Body of pancreas (tissue), 4 donors: ENCODE data around the gene PRKRIP1. TPM values are rescaled to one million over a fixed set of nuclear protein-coding genes. Genes with fewer than 3 reads are reported as not detected.
"Not testable (repeated sequence)": the region's sequence is repeated elsewhere in the genome, so short reads cannot be mapped to it uniquely, and the experiment has no call there.

ENCODE experiments used
- ATAC-seq: fragments of 150-250 bp; one replicate; pipeline ENCODE4 v1.9.1; 2016
- DNase-seq, 4 donors: peaks; one replicate each; pipeline ENCODE4 v3.0.0-alpha.2; 2019
- H3K27ac ChIP-seq, 4 donors: fragments of 200-600 bp; sonication (generic); 1 replicate in 3 of 4; 2 replicates in 1 of 4; pipeline versions ENCODE4 v1.5.1 to v1.6.1; 2016 to 2019; ENCODE audit warnings: mild to moderate bottlenecking in 1 of 4, mixed read lengths in 1 of 4, moderate library complexity in 1 of 4
- H3K27me3 ChIP-seq, 2 donors: fragments of 200-600 bp; sonication (generic); one replicate each; pipeline ENCODE4 v1.6.0; 2016; ENCODE audit warnings: mild to moderate bottlenecking in 1 of 2
- H3K36me3 ChIP-seq, 2 donors: fragments of 200-600 bp; sonication (generic); replicated peaks in 1 of 2; 2 replicates each; pipeline ENCODE4 v1.5.1; 2016; ENCODE audit warnings: low read depth in 2 of 2; ENCODE audit not compliant: insufficient read depth in 1 of 2
- H3K4me1 ChIP-seq: fragments of 200-600 bp; sonication (generic); one replicate; pipeline ENCODE4 v1.6.0; 2016
- H3K4me3 ChIP-seq, 2 donors: fragments of 200-600 bp; sonication (generic); 1 replicate in 1 of 2; 2 replicates in 1 of 2; pipeline ENCODE4 v1.5.1; 2016 to 2019
- H3K9me3 ChIP-seq, 3 donors: fragments of 200-600 bp; sonication (generic); 1 replicate in 2 of 3; 2 replicates in 1 of 3; pipeline ENCODE4 v1.5.1; 2016
- CTCF ChIP-seq, 7 experiments: fragments of 450-650 bp in 4 of 7; fragments of 200-600 bp in 3 of 7; sonication (generic) in 3 of 7; IDR thresholded peaks; one replicate each; pipeline ENCODE4 v1.5.1; 2016 to 2019; ENCODE audit warnings: antibody characterized with exemption in 7 of 7
- POLR2A ChIP-seq, 3 donors: fragments of 450-650 bp; IDR thresholded peaks; one replicate each; pipeline ENCODE4 v1.6.1; 2016; ENCODE audit warnings: antibody characterized with exemption in 3 of 3, mild to moderate bottlenecking in 2 of 3
- WGBS, 2 donors: methylation state at CpG; one replicate each; pipeline ENCODE4 v1.1.5; 2017; 5-methylcytosine and 5-hydroxymethylcytosine counted together
- intact Hi-C: fragments of 100-400 bp; cut with DNase I; formaldehyde crosslinking; loops from one replicate; pipeline ENCODE4 v1.15.1; 2023
- total RNA-seq, 2 donors: library from RNA; depleted of rRNA; stranded (reverse); fragments of >200 nt; gene quantifications; one replicate each; pipeline ENCODE4 v1.1.0, GENCODE V29; 2016

Gene PRKRIP1
- total RNA-seq, 2 donors from 2014 or later: 25.2 to 40.2 TPM

DNA sequence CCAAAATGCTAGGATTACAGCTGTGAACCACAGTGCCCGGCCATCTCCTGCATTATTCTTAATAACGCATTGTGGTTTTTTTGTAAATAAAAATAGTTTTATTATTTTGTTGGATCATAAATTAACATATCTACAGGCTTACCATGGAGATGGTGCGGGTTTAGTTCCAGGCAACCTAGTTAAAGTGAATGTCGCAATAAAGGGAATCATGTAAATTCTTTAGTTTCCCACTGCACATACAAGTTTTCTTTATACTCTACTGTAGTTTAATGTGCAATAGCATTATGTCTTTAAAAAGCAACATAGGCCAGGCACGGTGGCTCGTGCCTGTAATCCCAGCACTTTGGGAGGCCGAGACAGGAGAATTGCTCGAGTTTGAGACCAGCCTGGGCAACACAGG is 2.4 kb downstream of the PRKRIP1 start:
- TF ChIP-seq CTCF (IDR thresholded peaks at IDR 0.05) (no peak), POLR2A (IDR thresholded peaks at IDR 0.05) (no peak)
- intact Hi-C loops: no loop called here
- 89 to 90% methylated on average over 8 of the region's 8 CpGs for WGBS, 2 donors
- no peaks in the 10 kb centered on the region for H3K27me3 ChIP-seq
- DNase-seq: no peak
- peaks cover 0 to 8% of the 10 kb centered on the region in 2 donors for H3K36me3 ChIP-seq
- H3K4me3 ChIP-seq: no peak overlapping the region
- no peaks in the 10 kb centered on the region for H3K9me3 ChIP-seq
- peaks cover 17% of the 10 kb centered on the region for H3K4me1 ChIP-seq
- ATAC-seq: no peak
- H3K27ac ChIP-seq: no peak overlapping the region

DNA sequence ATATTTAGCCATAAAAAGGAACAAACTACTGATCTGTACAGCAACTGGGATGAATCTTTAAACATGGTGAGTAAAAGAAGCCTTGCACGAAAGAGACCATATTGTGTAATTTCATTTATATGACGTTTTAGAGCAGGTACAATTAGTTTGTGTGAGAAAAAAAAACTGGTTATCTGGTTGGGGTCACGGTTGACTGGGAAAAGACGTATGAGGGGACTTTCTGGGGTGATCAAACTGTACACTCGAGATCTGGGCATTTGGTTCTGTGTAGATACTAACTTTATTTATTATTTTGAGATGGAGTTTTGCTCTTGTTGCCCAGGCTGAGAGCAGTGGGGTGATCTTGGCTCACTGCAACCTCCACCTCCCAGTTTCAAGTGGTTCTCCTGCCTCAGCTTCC is 4.2 kb downstream of the PRKRIP1 start:
- TF ChIP-seq POLR2A (IDR thresholded peaks at IDR 0.05) (no peak), CTCF (IDR thresholded peaks at IDR 0.05) (no peak)
- no peaks in the 10 kb centered on the region for H3K27me3 ChIP-seq
- H3K9me3 ChIP-seq: no peaks in the 10 kb centered on the region
- no peak for DNase-seq
- intact Hi-C loops: no loop called here
- no peak overlapping the region for H3K27ac ChIP-seq
- H3K4me3 ChIP-seq: no peak overlapping the region
- WGBS, 2 donors: 85 to 88% methylated on average over 5 of the region's 5 CpGs
- H3K36me3 ChIP-seq: peaks cover 4 to 8% of the 10 kb centered on the region in 2 donors
- ATAC-seq: no peak
- H3K4me1 ChIP-seq: peaks cover 14% of the 10 kb centered on the region

DNA sequence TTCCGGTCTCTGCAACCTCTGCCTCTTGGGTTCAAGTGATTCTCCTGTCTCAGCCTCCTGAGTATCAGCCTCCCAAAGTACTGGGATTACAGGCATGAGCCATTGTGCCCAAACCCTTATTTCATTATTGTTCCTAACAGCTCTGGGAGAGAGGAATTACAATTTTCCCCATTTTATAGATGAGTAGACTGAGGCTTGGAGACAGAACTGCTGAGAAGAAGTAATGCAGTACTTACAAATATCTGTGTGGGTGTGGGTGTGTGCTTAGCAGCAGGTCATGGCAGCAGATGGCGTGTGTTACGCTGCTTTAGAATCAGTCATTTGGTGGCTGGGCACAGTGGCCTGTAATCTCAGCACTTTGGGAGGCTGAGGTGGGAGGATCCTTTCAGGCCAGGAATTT is 7.4 kb downstream of the PRKRIP1 start:
- Histone ChIP-seq H3K9me3 (no peaks in the 10 kb centered on the region), H3K27ac (no peak overlapping the region), H3K4me3 (no peak overlapping the region), H3K4me1 (no peaks in the 10 kb centered on the region), H3K27me3 (no peaks in the 10 kb centered on the region), H3K36me3 (peaks cover 4 to 12% of the 10 kb centered on the region in 2 donors)
- 93 to 94% methylated on average over 3 of the region's 3 CpGs for WGBS, 2 donors
- ATAC-seq (no peak), DNase-seq (no peak)
- intact Hi-C loops: no loop called here
- TF ChIP-seq CTCF (IDR thresholded peaks at IDR 0.05) (no peak), POLR2A (IDR thresholded peaks at IDR 0.05) (no peak)

DNA sequence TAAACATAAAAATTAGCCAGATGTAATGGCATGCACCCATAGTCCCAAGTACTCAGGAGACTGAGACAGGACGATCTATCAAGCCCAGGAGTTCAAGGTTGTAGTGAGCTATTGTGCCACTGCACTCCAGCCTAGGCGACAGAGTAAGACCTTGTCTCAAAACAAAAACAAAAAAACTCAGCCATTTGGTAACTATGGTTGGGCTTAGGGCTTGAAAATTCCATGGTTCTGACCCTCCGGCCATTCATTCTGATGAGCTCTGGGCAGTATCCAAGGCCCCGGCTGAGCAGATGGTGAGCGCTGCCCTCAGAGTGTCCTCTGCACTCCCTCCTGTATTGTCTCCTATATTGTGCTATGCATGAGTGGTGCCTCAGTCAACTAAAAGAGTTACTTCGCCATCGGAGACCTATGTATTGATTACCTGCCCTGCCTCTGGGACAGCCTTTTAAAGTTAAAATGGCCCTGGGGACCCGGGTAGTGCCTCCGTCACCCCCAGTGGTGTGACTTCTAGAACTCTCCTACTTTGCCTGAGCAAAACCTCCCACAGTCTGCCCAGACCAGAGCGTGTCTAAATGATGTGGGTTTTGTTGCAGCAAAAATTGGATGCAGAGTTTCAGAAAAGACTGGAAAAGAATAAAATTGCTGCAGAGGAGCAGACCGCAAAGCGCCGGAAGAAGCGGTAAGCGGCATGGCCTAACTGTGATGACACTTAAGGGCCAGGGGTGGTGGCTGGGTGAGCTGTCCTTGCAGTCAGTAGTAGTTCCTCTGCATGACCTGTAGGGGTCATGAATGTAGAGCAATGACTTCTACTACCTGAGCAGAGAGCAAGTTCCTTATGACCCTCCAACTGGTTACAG is 8.1 kb downstream of the PRKRIP1 start:
- DNase-seq (peak in 2 of 4 donors; percentile 22 to 28), ATAC-seq (peak; percentile 89)
- Histone ChIP-seq H3K27ac (no peak overlapping the region), H3K36me3 (peaks cover 4 to 12% of the 10 kb centered on the region in 2 donors), H3K27me3 (no peaks in the 10 kb centered on the region), H3K4me3 (no peak overlapping the region), H3K4me1 (no peaks in the 10 kb centered on the region), H3K9me3 (no peaks in the 10 kb centered on the region)
- intact Hi-C loops: no loop called here
- WGBS, 2 donors: 68 to 69% methylated on average over 14 to 15 of the region's 15 CpGs
- no peak for TF ChIP-seq POLR2A (IDR thresholded peaks at IDR 0.05)
- TF ChIP-seq CTCF (IDR thresholded peaks at IDR 0.05): peak in 6 of 7 experiments; percentile 50 to 61 (median 56)

DNA sequence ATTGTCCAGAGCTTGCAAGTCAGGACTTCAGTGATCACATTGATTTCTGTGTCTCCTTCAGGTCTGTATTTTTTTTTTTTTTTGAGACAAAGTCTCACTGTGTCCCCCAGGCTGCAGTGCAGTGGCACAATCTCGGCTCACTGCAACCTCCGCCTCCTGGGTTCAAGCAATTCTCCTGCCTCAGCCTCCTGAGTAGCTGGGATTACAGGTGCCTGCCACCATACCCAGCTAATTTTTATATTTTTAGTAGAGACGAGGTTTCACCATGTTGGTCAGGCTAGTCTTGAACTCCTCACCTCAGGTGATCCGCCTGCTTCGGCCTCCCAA is 8.7 kb downstream of the PRKRIP1 start:
- H3K27ac ChIP-seq, H3K4me3 ChIP-seq, H3K9me3 ChIP-seq, H3K27me3 ChIP-seq, DNase-seq, H3K4me1 ChIP-seq, ATAC-seq, intact Hi-C loops: not testable (repeated sequence)
- peaks cover 4 to 12% of the 10 kb centered on the region in 2 donors for H3K36me3 ChIP-seq
- 90 to 95% methylated on average over 5 of the region's 5 CpGs for WGBS, 2 donors
